ENCODE measurements around the gene ACTR8.
A peak's percentile ranks its signal among the peaks of the same experiment; 100 is the strongest.

The ACTR8 gene

GRCh38 chr3:53835257-53835656 is 46.7 kb downstream of the ACTR8 start:
- DNase-seq (ENCODE audit: low read depth), result no peak

GRCh38 chr3:53834429-53835095 is 47.4 kb downstream of the ACTR8 start:
- peak; percentile 21 for DNase-seq (ENCODE audit: low read depth)

- DNase-seq (ENCODE audit: low read depth), result no peak
Measured at GRCh38 chr3:53833700-53834099, 48.3 kb downstream of the ACTR8 start.

- no peak for DNase-seq (ENCODE audit: low read depth)
Measured at GRCh38 chr3:53833053-53833645, 48.8 kb downstream of the ACTR8 start.

GRCh38 chr3:53830944-53831343 is 51.0 kb downstream of the ACTR8 start:
- no peak for DNase-seq (ENCODE audit: low read depth)

GRCh38 chr3:53829605-53830004 is 52.3 kb downstream of the ACTR8 start:
- no peak for DNase-seq (ENCODE audit: low read depth)

- DNase-seq (ENCODE audit: low read depth), result no peak
Measured at GRCh38 chr3:53828581-53828980, 53.4 kb downstream of the ACTR8 start.

- no peak for DNase-seq (ENCODE audit: low read depth)
Measured at GRCh38 chr3:53826048-53826447, 55.9 kb downstream of the ACTR8 start.

- DNase-seq (ENCODE audit: low read depth), result no peak
Measured at GRCh38 chr3:53824795-53825194, 57.2 kb downstream of the ACTR8 start.

- DNase-seq (ENCODE audit: low read depth), result no peak
Measured at GRCh38 chr3:53823956-53824657, 57.8 kb downstream of the ACTR8 start.

GRCh38 chr3:53823026-53823955 is 58.7 kb downstream of the ACTR8 start:
- no peak for DNase-seq (ENCODE audit: low read depth)

GRCh38 chr3:53822331-53822741 is 59.6 kb downstream of the ACTR8 start:
- DNase-seq (ENCODE audit: low read depth), result no peak

GRCh38 chr3:53821631-53822121 is 60.3 kb downstream of the ACTR8 start:
- DNase-seq (ENCODE audit: low read depth), result no peak

GRCh38 chr3:53820756-53821580 is 61.0 kb downstream of the ACTR8 start:
- no peak for DNase-seq (ENCODE audit: low read depth)

- no peak for DNase-seq (ENCODE audit: low read depth)
Measured at GRCh38 chr3:53820084-53820483, 61.9 kb downstream of the ACTR8 start.

- no peak for DNase-seq (ENCODE audit: low read depth)
Measured at GRCh38 chr3:53819163-53819868, 62.6 kb downstream of the ACTR8 start.

- no peak for DNase-seq (ENCODE audit: low read depth)
Measured at GRCh38 chr3:53818221-53819162, 63.5 kb downstream of the ACTR8 start.

- no peak for DNase-seq (ENCODE audit: low read depth)
Measured at GRCh38 chr3:53817809-53818208, 64.1 kb downstream of the ACTR8 start.

- no peak for DNase-seq (ENCODE audit: low read depth)
Measured at GRCh38 chr3:53817211-53817610, 64.7 kb downstream of the ACTR8 start.
